T-helper 1 cell treated with Interleukin-12 subunit alpha and Interleukin-12 subunit beta and Interleukin-4 antibody, amounts not matched to agents 30 ng/mL and 1 ng/mL, for 36 hours (primary cell): ENCODE data around the gene MIER2. TPM values are rescaled to one million over a fixed set of nuclear protein-coding genes. Genes with fewer than 3 reads are reported as not detected.

Experiments used
- total RNA-seq: library from RNA; stranded (reverse); gene quantifications from 2 replicates; pipeline ENCODE4 v1.2.3, GENCODE V29; 2022

MIER2 gene
- total RNA-seq, 1 donor from 2014 or later = 28.3 TPM

Other genes starting within 250 kb of the MIER2 start
- not detected in 2 replicates for gene OR4F17, start 237.7 kb downstream of the MIER2 start, total RNA-seq
- gene PLPP2, start 53.4 kb downstream of the MIER2 start, total RNA-seq = 0.25 and 0.34 TPM in 2 replicates
- gene C2CD4C, start 64.4 kb upstream of the MIER2 start, total RNA-seq = 0.12 TPM in 1 of 2 replicates, not detected in the other
- not detected in 2 replicates for gene SHC2, start 116.2 kb upstream of the MIER2 start, total RNA-seq
- 0.22 and 0.51 TPM in 2 replicates for gene MADCAM1, start 151.7 kb upstream of the MIER2 start, total RNA-seq
- gene TPGS1, start 162.7 kb upstream of the MIER2 start, total RNA-seq = 22.0 and 23.6 TPM in 2 replicates
- gene CDC34, start 187.0 kb upstream of the MIER2 start, total RNA-seq = 47.9 and 49.5 TPM in 2 replicates
- 84.1 and 86.2 TPM in 2 replicates for gene GZMM, start 199.3 kb upstream of the MIER2 start, total RNA-seq
- gene BSG, start 227.8 kb upstream of the MIER2 start, total RNA-seq = 257 and 261 TPM in 2 replicates
- 2.3 and 2.5 TPM in 2 replicates for gene HCN2, start 245.1 kb upstream of the MIER2 start, total RNA-seq